Measurements from ENCODE around the gene UQCC2. TPM values are rescaled to one million over a fixed set of nuclear protein-coding genes. Genes with fewer than 3 reads are reported as not detected.

Gene UQCC2
- total RNA-seq, 4 donors from 2014 or later, result 21.1 to 74.7 (median 32.7) TPM

- Histone ChIP-seq H3K4me3 (replicated peaks in 1 of 3) (no peak overlapping the region), H3K36me3 (peaks cover 40 to 49% of the 10 kb centered on the region in 2 donors), H3K9me3 (no peaks in the 10 kb centered on the region), H3K27me3 (no peaks in the 10 kb centered on the region), H3K27ac (peak overlapping the region in 2 of 3 donors; percentile 56 to 66), H3K4me1 (peaks cover 20 to 56% of the 10 kb centered on the region in 2 donors)
- intact Hi-C loops (cut with DNase I), result no loop called here
- 49 to 64% methylated on average over 14 to 15 of the region's 15 CpGs for whole genome bisulfite sequencing, 2 donors
- no peak for TF ChIP-seq CTCF (IDR thresholded peaks at IDR 0.05)
- no peak for TF ChIP-seq POLR2A (IDR thresholded peaks at IDR 0.05)
- peak; percentile 27 to 37 for DNase-seq
These were observed 14.7 kb downstream of the UQCC2 start for GRCh38 chr6:33696548-33697518.

- intact Hi-C loops (cut with DNase I), result no loop called here
- no peak for TF ChIP-seq CTCF (IDR thresholded peaks at IDR 0.05)
- TF ChIP-seq POLR2A (IDR thresholded peaks at IDR 0.05), result no peak
- no peak for DNase-seq
- no peaks in the 10 kb centered on the region for H3K9me3 ChIP-seq
- no peaks in the 10 kb centered on the region for H3K27me3 ChIP-seq
- H3K27ac ChIP-seq, result peak overlapping the region in 2 of 3 donors; percentile 56 to 66
- H3K4me1 ChIP-seq, result peaks cover 20 to 56% of the 10 kb centered on the region in 2 donors
- H3K36me3 ChIP-seq, result peaks cover 48 to 55% of the 10 kb centered on the region in 2 donors
- H3K4me3 ChIP-seq (replicated peaks in 1 of 3), result no peak overlapping the region
- WGBS, 2 donors, result 76 to 84% methylated on average over 10 of the region's 10 CpGs
These were observed 15.4 kb downstream of the UQCC2 start for GRCh38 chr6:33696076-33696475.

- Histone ChIP-seq H3K36me3 (peaks cover 54 to 61% of the 10 kb centered on the region in 2 donors), H3K27me3 (no peaks in the 10 kb centered on the region), H3K9me3 (no peaks in the 10 kb centered on the region), H3K27ac (peak overlapping the region in 2 of 3 donors; percentile 38 to 56), H3K4me1 (peaks cover 20 to 52% of the 10 kb centered on the region in 2 donors), H3K4me3 (replicated peaks in 1 of 3) (no peak overlapping the region)
- TF ChIP-seq CTCF (IDR thresholded peaks at IDR 0.05) (no peak), POLR2A (IDR thresholded peaks at IDR 0.05) (no peak)
- 71 to 91% methylated on average over 6 to 13 of the region's 16 CpGs for WGBS, 2 donors
- intact Hi-C loops (cut with DNase I), result no loop called here
- DNase-seq, result no peak
These were observed 16.0 kb downstream of the UQCC2 start for GRCh38 chr6:33695451-33695887.

- peaks cover 57 to 66% of the 10 kb centered on the region in 2 donors for H3K36me3 ChIP-seq
- no peaks in the 10 kb centered on the region for H3K9me3 ChIP-seq
- H3K4me1 ChIP-seq, result peaks cover 20 to 48% of the 10 kb centered on the region in 2 donors
- no peak overlapping the region for H3K27ac ChIP-seq
- 85 to 90% methylated on average over 3 to 5 of the region's 5 CpGs for WGBS, 2 donors
- DNase-seq, result no peak
- intact Hi-C loops (cut with DNase I), result no loop called here
- no peak overlapping the region for H3K4me3 ChIP-seq (replicated peaks in 1 of 3)
- H3K27me3 ChIP-seq, result no peaks in the 10 kb centered on the region
- no peak for TF ChIP-seq POLR2A (IDR thresholded peaks at IDR 0.05)
- no peak for TF ChIP-seq CTCF (IDR thresholded peaks at IDR 0.05)
These were observed 16.5 kb downstream of the UQCC2 start for GRCh38 chr6:33694977-33695376.
